T-helper 17 cell (primary cell): Measurements from ENCODE around the gene COPE. TPM values are rescaled to one million over a fixed set of nuclear protein-coding genes. Genes with fewer than 3 reads are reported as not detected.

Experiments used
- ATAC-seq: fragments of 150-1000 bp; cut with Tn5 transposase; 2 replicates; pipeline ENCODE4 v1.10.0; 2021; ENCODE audit warnings: mild to moderate bottlenecking, moderate library complexity
- DNase-seq, 3 donors: peaks; one replicate each; pipeline versions ENCODE4 v3.0.0 to v3.0.0-alpha.2; 2020 to 2021
- H3K9me3 ChIP-seq: one replicate; pipeline ENCODE4 v1.7.0; 2013; ENCODE audit warnings: low read length, mild to moderate bottlenecking; ENCODE audit not compliant: control insufficient read depth, poor library complexity, severe bottlenecking
- H3K27ac Mint-ChIP-seq: one replicate; pipeline ENCODE4 v1.8.0; 2022; ENCODE audit warnings: mild to moderate bottlenecking, moderate library complexity, mixed read lengths
- H3K27me3 Mint-ChIP-seq: one replicate; pipeline ENCODE4 v1.8.0; 2022; ENCODE audit warnings: mixed read lengths
- H3K36me3 Mint-ChIP-seq: one replicate; pipeline ENCODE4 v1.8.0; 2022; ENCODE audit warnings: low read depth, mixed read lengths
- H3K4me1 Mint-ChIP-seq: one replicate; pipeline ENCODE4 v1.8.0; 2022; ENCODE audit warnings: mild to moderate bottlenecking, mixed read lengths
- H3K4me3 Mint-ChIP-seq: one replicate; pipeline ENCODE4 v1.8.0; 2022; ENCODE audit warnings: mild to moderate bottlenecking, moderate library complexity, mixed read lengths
- total RNA-seq, 4 donors: library from RNA in 2 of 4; stranded (reverse) in 2 of 4; gene quantifications; one replicate each; pipeline ENCODE4 v1.2.3 and lab custom pipeline; 2022 to 2026

The COPE gene
- total RNA-seq, 2 donors from 2014 or later = 166 to 185 TPM

DNA sequence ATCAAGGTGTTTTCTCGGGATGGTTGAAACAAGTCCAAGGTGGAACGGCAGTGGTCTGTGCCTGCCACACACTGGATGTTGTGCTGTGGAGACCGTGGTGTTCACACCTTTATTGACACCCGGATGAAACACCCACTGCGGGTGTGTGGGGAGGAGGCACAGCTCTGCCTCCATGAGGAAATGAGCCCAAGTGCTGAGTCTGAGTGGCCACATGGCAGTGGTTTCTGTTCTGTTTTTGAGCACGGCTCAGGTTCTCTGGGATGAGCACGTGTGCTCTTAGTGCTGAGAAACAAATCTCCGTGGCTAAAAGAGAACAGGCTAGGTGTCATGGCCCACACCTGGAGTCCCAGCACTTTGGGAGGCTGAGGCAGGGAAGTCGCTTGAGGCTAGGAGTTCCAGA, 58.0 kb downstream of the COPE start:
- Mint-ChIP-seq H3K27ac (no peak overlapping the region), H3K36me3 (no peaks in the 10 kb centered on the region)
- ATAC-seq = no peak

GRCh38 chr19:18860725-18861124, 58.5 kb downstream of the COPE start:
- H3K4me3 Mint-ChIP-seq = no peak overlapping the region
- DNase-seq (no peak), ATAC-seq (no peak)
- no peaks in the 10 kb centered on the region for H3K9me3 ChIP-seq
- H3K27ac Mint-ChIP-seq = no peak overlapping the region
- peaks cover 2% of the 10 kb centered on the region for H3K4me1 Mint-ChIP-seq
- no peaks in the 10 kb centered on the region for H3K27me3 Mint-ChIP-seq
- no peaks in the 10 kb centered on the region for H3K36me3 Mint-ChIP-seq

More for the DNA sequence above, 58.0 kb downstream of the COPE start:
- Mint-ChIP-seq H3K4me3 (no peak overlapping the region), H3K4me1 (peaks cover 2% of the 10 kb centered on the region), H3K27me3 (no peaks in the 10 kb centered on the region)
- no peak for DNase-seq
- H3K9me3 ChIP-seq = no peaks in the 10 kb centered on the region

- Mint-ChIP-seq H3K27me3 (no peaks in the 10 kb centered on the region), H3K36me3 (no peaks in the 10 kb centered on the region), H3K27ac (no peak overlapping the region), H3K4me3 (no peak overlapping the region), H3K4me1 (peaks cover 2% of the 10 kb centered on the region)
- H3K9me3 ChIP-seq = no peaks in the 10 kb centered on the region
- ATAC-seq (no peak), DNase-seq (no peak)
These were observed 58.9 kb downstream of the COPE start for GRCh38 chr19:18860302-18860700.

- Mint-ChIP-seq H3K36me3 (no peaks in the 10 kb centered on the region), H3K4me1 (peaks cover 2% of the 10 kb centered on the region), H3K27ac (no peak overlapping the region), H3K27me3 (no peaks in the 10 kb centered on the region), H3K4me3 (no peak overlapping the region)
- DNase-seq = no peak
- ATAC-seq = no peak
- H3K9me3 ChIP-seq = no peaks in the 10 kb centered on the region
These were observed 59.4 kb downstream of the COPE start for GRCh38 chr19:18859676-18860301.

GRCh38 chr19:18858906-18859646, 60.1 kb downstream of the COPE start:
- peak overlapping the region; percentile 53 for H3K27ac Mint-ChIP-seq
- no peak overlapping the region for H3K4me3 Mint-ChIP-seq
- DNase-seq (no peak), ATAC-seq (no peak)
- no peaks in the 10 kb centered on the region for H3K36me3 Mint-ChIP-seq
- peaks cover 2% of the 10 kb centered on the region for H3K4me1 Mint-ChIP-seq
- H3K27me3 Mint-ChIP-seq = no peaks in the 10 kb centered on the region
- H3K9me3 ChIP-seq = no peaks in the 10 kb centered on the region

- peaks cover 2% of the 10 kb centered on the region for H3K36me3 Mint-ChIP-seq
- H3K27me3 Mint-ChIP-seq = no peaks in the 10 kb centered on the region
- no peak for DNase-seq
- no peak for ATAC-seq
- H3K4me3 Mint-ChIP-seq = no peak overlapping the region
- H3K9me3 ChIP-seq = no peaks in the 10 kb centered on the region
- H3K27ac Mint-ChIP-seq = no peak overlapping the region
- H3K4me1 Mint-ChIP-seq = peaks cover 4% of the 10 kb centered on the region
These were observed 62.0 kb downstream of the COPE start for GRCh38 chr19:18857223-18857622.

- peaks cover 2% of the 10 kb centered on the region for H3K36me3 Mint-ChIP-seq
- DNase-seq (no peak), ATAC-seq (no peak)
- peaks cover 4% of the 10 kb centered on the region for H3K4me1 Mint-ChIP-seq
- no peaks in the 10 kb centered on the region for H3K9me3 ChIP-seq
- H3K27me3 Mint-ChIP-seq = no peaks in the 10 kb centered on the region
- no peak overlapping the region for H3K27ac Mint-ChIP-seq
- no peak overlapping the region for H3K4me3 Mint-ChIP-seq
These were observed 62.6 kb downstream of the COPE start for GRCh38 chr19:18856385-18857126.

DNA sequence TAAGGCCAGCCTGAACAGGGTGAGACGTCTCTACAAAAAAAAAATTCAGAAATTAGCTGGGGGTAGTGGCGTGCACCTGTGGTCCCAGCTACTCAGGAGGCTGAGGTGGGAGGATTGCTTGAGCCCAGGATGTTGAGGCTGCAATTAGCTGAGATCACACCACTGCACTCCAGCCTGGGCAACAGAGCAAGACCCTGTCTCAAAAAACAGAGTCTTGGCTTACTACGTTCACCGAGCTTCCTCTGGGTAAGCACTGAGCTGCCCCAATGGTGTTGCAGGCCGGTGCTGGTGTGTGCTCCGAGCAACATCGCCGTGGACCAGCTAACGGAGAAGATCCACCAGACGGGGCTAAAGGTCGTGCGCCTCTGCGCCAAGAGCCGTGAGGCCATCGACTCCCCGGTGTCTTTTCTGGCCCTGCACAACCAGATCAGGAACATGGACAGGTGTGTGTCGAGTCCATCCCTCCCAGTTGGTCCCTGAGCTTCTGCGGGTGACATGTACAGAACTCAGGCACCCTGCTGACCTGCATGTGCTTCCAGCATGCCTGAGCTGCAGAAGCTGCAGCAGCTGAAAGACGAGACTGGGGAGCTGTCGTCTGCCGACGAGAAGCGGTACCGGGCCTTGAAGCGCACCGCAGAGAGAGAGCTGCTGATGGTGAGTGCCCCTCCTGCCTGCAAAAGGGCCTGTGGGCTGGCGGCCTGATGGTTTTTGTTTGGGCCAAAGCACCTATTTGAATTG, 63.4 kb downstream of the COPE start:
- H3K27me3 Mint-ChIP-seq = no peaks in the 10 kb centered on the region
- DNase-seq (no peak), ATAC-seq (no peak)
- peak overlapping the region; percentile 51 for H3K27ac Mint-ChIP-seq
- H3K4me1 Mint-ChIP-seq = peaks cover 4% of the 10 kb centered on the region
- H3K4me3 Mint-ChIP-seq = no peak overlapping the region
- H3K9me3 ChIP-seq = no peaks in the 10 kb centered on the region
- H3K36me3 Mint-ChIP-seq = peaks cover 2% of the 10 kb centered on the region

- H3K36me3 Mint-ChIP-seq = peaks cover 2% of the 10 kb centered on the region
- peak overlapping the region; percentile 51 for H3K27ac Mint-ChIP-seq
- H3K4me3 Mint-ChIP-seq = no peak overlapping the region
- no peaks in the 10 kb centered on the region for H3K9me3 ChIP-seq
- ATAC-seq (no peak), DNase-seq (no peak)
- H3K4me1 Mint-ChIP-seq = peaks cover 7% of the 10 kb centered on the region
- no peaks in the 10 kb centered on the region for H3K27me3 Mint-ChIP-seq
These were observed 64.2 kb downstream of the COPE start for GRCh38 chr19:18854982-18855381.

- Mint-ChIP-seq H3K36me3 (peaks cover 4% of the 10 kb centered on the region), H3K27ac (no peak overlapping the region), H3K4me1 (peaks cover 14% of the 10 kb centered on the region)
These were observed 65.3 kb downstream of the COPE start for GRCh38 chr19:18853755-18854427.

GRCh38 chr19:18852648-18853047, 66.5 kb downstream of the COPE start:
- H3K4me1 Mint-ChIP-seq = peaks cover 15% of the 10 kb centered on the region
- no peaks in the 10 kb centered on the region for H3K9me3 ChIP-seq
- no peak overlapping the region for H3K4me3 Mint-ChIP-seq
- H3K27me3 Mint-ChIP-seq = no peaks in the 10 kb centered on the region
- H3K27ac Mint-ChIP-seq = no peak overlapping the region
- peaks cover 5% of the 10 kb centered on the region for H3K36me3 Mint-ChIP-seq
- ATAC-seq (no peak), DNase-seq (no peak)

More at GRCh38 chr19:18853755-18854427, 65.3 kb downstream of the COPE start:
- no peaks in the 10 kb centered on the region for H3K9me3 ChIP-seq
- H3K4me3 Mint-ChIP-seq = no peak overlapping the region
- no peak for DNase-seq
- no peak for ATAC-seq
- no peaks in the 10 kb centered on the region for H3K27me3 Mint-ChIP-seq

DNA sequence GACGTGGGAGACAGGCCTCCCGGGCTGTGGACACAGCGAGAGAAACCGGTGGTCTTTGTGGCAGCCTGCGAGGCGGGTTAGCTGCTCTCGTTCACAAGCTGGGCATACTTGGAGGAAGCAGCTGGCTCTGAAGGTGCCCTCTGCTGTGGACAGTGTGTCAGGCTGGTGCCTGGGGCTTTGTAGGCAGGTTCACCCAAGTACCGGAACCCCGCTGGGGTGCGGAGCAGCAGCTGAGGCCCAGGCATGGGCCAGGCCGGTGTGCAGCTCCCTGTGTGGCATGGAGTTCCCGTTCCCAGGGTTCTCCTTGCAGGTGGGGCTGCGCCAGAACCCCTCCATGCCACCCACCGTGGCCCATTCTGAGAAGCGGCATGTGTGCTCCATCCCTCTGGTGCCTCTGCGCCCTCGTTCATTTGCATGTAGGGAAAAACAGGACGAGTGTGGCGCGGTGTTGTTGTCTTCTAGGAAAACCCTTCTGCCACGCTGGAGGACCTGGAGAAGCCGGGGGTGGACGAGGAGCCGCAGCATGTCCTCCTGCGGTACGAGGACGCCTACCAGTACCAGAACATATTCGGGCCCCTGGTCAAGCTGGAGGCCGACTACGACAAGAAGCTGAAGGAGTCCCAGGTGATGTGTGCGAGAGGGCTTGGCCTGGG, 67.4 kb downstream of the COPE start:
- Mint-ChIP-seq H3K27me3 (no peaks in the 10 kb centered on the region), H3K36me3 (peaks cover 5% of the 10 kb centered on the region), H3K4me3 (no peak overlapping the region), H3K4me1 (peaks cover 18% of the 10 kb centered on the region), H3K27ac (no peak overlapping the region)
- DNase-seq (no peak), ATAC-seq (no peak)
- no peaks in the 10 kb centered on the region for H3K9me3 ChIP-seq
